H1 (cell line): ENCODE measurements around the gene EIF4E1B. TPM values are rescaled to one million over a fixed set of nuclear protein-coding genes. Genes with fewer than 3 reads are reported as not detected.

Experiments used
- CTCF ChIA-PET: fragments of 300-600 bp; sonication (Branson Sonifier 250); formaldehyde crosslinking; loops from one replicate; lab custom pipeline; 2021; ENCODE audit not compliant: partially characterized antibody; lab: Charles Lee
- POLR2A ChIA-PET: fragments of 300-600 bp; sonication (Branson Sonifier 250); formaldehyde crosslinking; loops from one replicate; lab custom pipeline; 2021; ENCODE audit warnings: inconsistent platforms; ENCODE audit not compliant: partially characterized antibody; lab: Charles Lee
- DNase-seq, 2 experiments: peaks; one replicate each; pipeline versions ENCODE4 v3.0.0 to v3.0.0-alpha.2; 2010 to 2022; ENCODE audit warnings: low spot score in 2 of 2, low read depth in 1 of 2, mixed read lengths in 1 of 2
- FAIRE-seq: peaks from 2 replicates; lab custom pipeline; 2011; peaks lifted over from hg19 to GRCh38; lab: Jason Lieb, UNC
- H2AFZ ChIP-seq: 2 replicates; pipeline ENCODE4 v1.8.1; 2012; ENCODE audit warnings: low read length, inconsistent platforms
- H2AK5ac ChIP-seq: 2 replicates; pipeline ENCODE4 v1.6.1; 2013; ENCODE audit warnings: low read depth, low read length
- H2BK120ac ChIP-seq: replicated peaks from 2 replicates; pipeline ENCODE3; 2013; ENCODE audit warnings: low read depth, low read length, inconsistent platforms
- H2BK12ac ChIP-seq: 2 replicates; pipeline ENCODE4 v1.6.1; 2013; ENCODE audit warnings: low read depth, low read length
- H2BK15ac ChIP-seq: 2 replicates; pipeline ENCODE4 v1.6.1; 2013; ENCODE audit warnings: low read length
- H2BK20ac ChIP-seq: 2 replicates; pipeline ENCODE4 v1.6.1; 2013; ENCODE audit warnings: low read length
- H2BK5ac ChIP-seq: 2 replicates; pipeline ENCODE4 v1.6.1; 2013; ENCODE audit warnings: low read depth, low read length
- H3K14ac ChIP-seq: 2 replicates; pipeline ENCODE4 v1.6.1; 2013; ENCODE audit warnings: inconsistent platforms; ENCODE audit not compliant: insufficient read length
- H3K18ac ChIP-seq: 2 replicates; pipeline ENCODE4 v1.6.1; 2013; ENCODE audit warnings: low read length; ENCODE audit errors: extremely low read depth
- H3K23ac ChIP-seq: 2 replicates; pipeline ENCODE4 v1.6.1; 2013; ENCODE audit warnings: inconsistent platforms; ENCODE audit not compliant: insufficient read length
- H3K23me2 ChIP-seq: 2 replicates; pipeline ENCODE4 v1.6.1; 2013; ENCODE audit warnings: low read depth, low read length
- H3K27ac ChIP-seq: 2 replicates; pipeline ENCODE4 v1.6.1; 2011; ENCODE audit warnings: low read depth, low read length, inconsistent platforms
- H3K27me3 ChIP-seq, 4 experiments: replicated peaks in 1 of 4; 1 replicate in 1 of 4; 2 replicates in 3 of 4; pipeline versions ENCODE4 v1.6.1 to v1.8.1; 2011 to 2013; ENCODE audit warnings: low read length in 3 of 4, mild to moderate bottlenecking in 3 of 4, inconsistent platforms in 2 of 4, mixed read lengths in 2 of 4, moderate library complexity in 1 of 4; ENCODE audit not compliant: control insufficient read depth in 3 of 4, insufficient read depth in 3 of 4; ENCODE audit errors: extremely low read depth in 1 of 4
- H3K36me3 ChIP-seq, 4 experiments: 2 replicates each; pipeline versions ENCODE4 v1.6.1 to v1.8.1; 2011 to 2013; ENCODE audit warnings: mild to moderate bottlenecking in 4 of 4, low read length in 3 of 4, moderate library complexity in 2 of 4, control low read depth in 1 of 4, inconsistent platforms in 1 of 4; ENCODE audit not compliant: insufficient read depth in 4 of 4, control insufficient read depth in 2 of 4
- H3K4ac ChIP-seq: replicated peaks from 2 replicates; pipeline ENCODE3; 2013; ENCODE audit warnings: low read length, low read depth, mixed read lengths, inconsistent platforms; ENCODE audit not compliant: insufficient read length
- H3K4me1 ChIP-seq, 4 experiments: replicated peaks in 1 of 4; 1 replicate in 1 of 4; 2 replicates in 3 of 4; pipeline versions ENCODE4 v1.6.1 to v1.8.1; 2011 to 2013; ENCODE audit warnings: low read length in 3 of 4, inconsistent platforms in 2 of 4, mixed read lengths in 1 of 4; ENCODE audit not compliant: insufficient read depth in 4 of 4, control insufficient read depth in 3 of 4
- H3K4me2 ChIP-seq, 2 experiments: 2 replicates each; pipeline versions ENCODE4 v1.6.1 to v1.8.1; 2011 to 2013; ENCODE audit warnings: low read depth in 2 of 2, low read length in 2 of 2, control low read depth in 1 of 2, inconsistent platforms in 1 of 2, mild to moderate bottlenecking in 1 of 2; ENCODE audit not compliant: insufficient read depth in 1 of 2
- H3K4me3 ChIP-seq, 4 experiments: fragments of 200-600, 300-600 bp in 1 of 4; sonication (generic), shearing (Covaris generic), sonication (Bioruptor Twin) in 1 of 4; 2 replicates each; pipeline versions ENCODE4 v1.5.1 to v1.8.1; 2011 to 2016; ENCODE audit warnings: low read length in 4 of 4, low read depth in 3 of 4, control low read depth in 2 of 4, inconsistent platforms in 2 of 4, mild to moderate bottlenecking in 2 of 4, mixed read lengths in 1 of 4, moderate library complexity in 1 of 4; ENCODE audit not compliant: insufficient read depth in 2 of 4; ENCODE audit errors: extremely low read depth in 1 of 4
- H3K56ac ChIP-seq: replicated peaks from 2 replicates; pipeline ENCODE3; 2013; ENCODE audit warnings: low read depth, mild to moderate bottlenecking, mixed read lengths, low read length, inconsistent platforms; ENCODE audit not compliant: insufficient read length
- H3K79me1 ChIP-seq: 2 replicates; pipeline ENCODE4 v1.6.1; 2013; ENCODE audit warnings: low read depth, low read length, control low read depth
- H3K79me2 ChIP-seq, 2 experiments: 2 replicates each; pipeline versions ENCODE4 v1.6.1 to v1.8.1; 2012 to 2013; ENCODE audit warnings: low read length in 2 of 2, mild to moderate bottlenecking in 2 of 2, inconsistent platforms in 1 of 2; ENCODE audit not compliant: insufficient read depth in 2 of 2, control insufficient read depth in 1 of 2
- H3K9ac ChIP-seq, 4 experiments: replicated peaks in 1 of 4; 1 replicate in 1 of 4; 2 replicates in 3 of 4; pipeline versions ENCODE4 v1.6.1 to v1.8.1; 2011 to 2013; ENCODE audit warnings: low read depth in 3 of 4, low read length in 3 of 4, control low read depth in 2 of 4, mild to moderate bottlenecking in 2 of 4, moderate library complexity in 2 of 4, inconsistent platforms in 1 of 4; ENCODE audit errors: extremely low read depth in 1 of 4
- H3K9me3 ChIP-seq, 2 experiments: 2 replicates each; pipeline versions ENCODE4 v1.6.1 to v1.8.1; 2012 to 2013; ENCODE audit warnings: mild to moderate bottlenecking in 2 of 2, moderate library complexity in 2 of 2, control low read depth in 1 of 2, inconsistent platforms in 1 of 2, low read depth in 1 of 2, low read length in 1 of 2, mixed read lengths in 1 of 2; ENCODE audit not compliant: insufficient read depth in 2 of 2
- H4K20me1 ChIP-seq, 2 experiments: replicated peaks in 1 of 2; 2 replicates each; pipeline versions ENCODE3 to v1.8.1; 2011 to 2013; ENCODE audit warnings: inconsistent platforms in 2 of 2, low read length in 2 of 2, mild to moderate bottlenecking in 1 of 2; ENCODE audit not compliant: insufficient read depth in 2 of 2, control insufficient read depth in 1 of 2
- H4K5ac ChIP-seq: 2 replicates; pipeline ENCODE4 v1.6.1; 2013; ENCODE audit warnings: low read length, low read depth, mixed read lengths, inconsistent platforms; ENCODE audit not compliant: insufficient read length
- H4K8ac ChIP-seq: 2 replicates; pipeline ENCODE4 v1.8.0; 2013; ENCODE audit warnings: mild to moderate bottlenecking, moderate library complexity, low read length, inconsistent platforms; ENCODE audit not compliant: insufficient read depth; ENCODE audit errors: extremely low read depth
- H4K91ac ChIP-seq: replicated peaks from 2 replicates; pipeline ENCODE3; 2013; ENCODE audit warnings: low read length, mixed read lengths, inconsistent platforms; ENCODE audit not compliant: insufficient read length
- CTBP2 ChIP-seq: IDR thresholded peaks from 2 replicates; pipeline ENCODE4 v1.7.0; 2011; ENCODE audit warnings: borderline replicate concordance, mild to moderate bottlenecking, moderate library complexity, mixed read lengths, low read length; ENCODE audit not compliant: insufficient read depth, insufficient read length
- WGBS, 2 experiments: shearing (Covaris generic) in 1 of 2; methylation state at CpG; one replicate each; pipeline versions ENCODE4 v1.1.6 to v1.1.7; 2013 to 2015; ENCODE audit warnings: low lambda C conversion rate in 2 of 2, mixed read lengths in 2 of 2, inconsistent platforms in 1 of 2, low coverage in 1 of 2, missing lambda C conversion rate in 1 of 2; ENCODE audit not compliant: insufficient replicate concordance in 2 of 2, insufficient coverage in 1 of 2, insufficient read length in 1 of 2; ENCODE audit errors: extremely low coverage in 1 of 2, missing lambda C conversion rate in 1 of 2; 5-methylcytosine and 5-hydroxymethylcytosine counted together
- polyA plus RNA-seq, 7 experiments: library from polyadenylated mRNA; depleted of rRNA in 3 of 7; stranded (reverse) in 5 of 7; unstranded in 2 of 7; fragments of >200 nt in 5 of 7; fragments of 200-250 nt in 2 of 7; gene quantifications; 1 replicate in 5 of 7; 2 replicates in 1 of 7; 4 replicates in 1 of 7; pipeline versions ENCODE4 v1.2.1 to v1.2.3, GENCODE V29; 2011 to 2013; ENCODE audit warnings: missing spikeins in 2 of 7, mixed read lengths in 2 of 7
- total RNA-seq: library from RNA; stranded (reverse); fragmentation: NEBNext Ultra II Directional; extraction: Animal tissue kit (Norgen Biotek cat#: 25700); gene quantifications from 2 replicates; pipeline ENCODE4 v1.2.1, GENCODE V29; 2021
- TF ChIP-seq, protein P1 (sequence below): IDR thresholded peaks from 2 replicates; pipeline ENCODE4 v1.6.1; 2012; ENCODE audit warnings: inconsistent platforms

Gene EIF4E1B
- total and polyA plus RNA-seq, 2 of the 8 experiments (the other 6 are each of a cell fraction or from before 2014, with no cell fraction given), result 0.97 to 1.3 TPM

DNA sequence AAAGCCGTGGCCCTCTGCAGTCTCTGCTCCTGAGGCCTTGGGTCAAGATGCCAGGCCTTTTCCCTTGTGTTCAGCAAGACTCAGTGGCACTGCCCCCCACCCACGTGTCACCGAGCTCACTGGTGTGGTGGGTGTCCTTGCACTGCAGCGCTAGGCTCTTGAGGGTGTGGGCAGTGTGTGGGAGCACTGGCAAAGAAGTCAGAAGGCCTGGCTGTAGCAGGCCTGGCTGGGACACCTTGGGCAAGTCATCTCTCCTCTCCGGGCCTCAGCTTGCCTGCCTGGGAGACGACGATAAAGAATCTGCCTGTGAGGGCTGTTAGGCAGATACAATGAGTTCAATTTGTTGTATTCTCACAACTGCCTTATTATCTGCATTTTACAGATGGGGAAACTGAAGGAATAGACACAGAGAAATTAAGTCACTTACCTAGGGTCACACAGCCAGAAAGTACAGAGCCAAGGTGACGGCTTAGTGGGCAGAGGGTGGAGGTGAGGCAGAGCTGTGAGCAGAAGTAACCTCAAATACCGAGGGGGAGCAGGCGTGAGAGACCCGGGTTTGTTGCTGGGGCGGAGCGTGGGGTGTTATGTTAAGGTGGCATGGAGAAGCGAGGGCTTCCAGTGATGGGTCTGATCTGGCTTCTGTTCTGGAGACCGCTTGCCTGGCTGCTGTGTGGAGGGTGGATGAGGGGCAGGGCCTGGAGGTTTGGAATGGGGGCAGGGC, 18.2 kb downstream of the EIF4E1B start:
- H3K23me2 ChIP-seq, result peaks cover 7% of the 10 kb centered on the region; the same call in 1 of the 2 replicates

More for the DNA sequence above, 18.2 kb downstream of the EIF4E1B start:
- H3K4me1 ChIP-seq, result peaks cover 0 to 36% (median 21%) of the 10 kb centered on the region in 4 experiments; a peak in 6 of 7 replicates
- ChIA-PET POLR2A (interaction anchor here (0.6 to 2.5 kb wide), 7 partner anchors 9 to 185 kb away, joined by 3 to 15 read pairs (median 4); partner anchors contain the start of genes EIF4E1B, RNF44 and SNCB), CTCF (interaction anchor here (1.3 to 2.6 kb wide), 5 partner anchors 9 to 931 kb away, joined by 3 to 12 read pairs (median 5); no protein-coding TSS in a partner anchor)
- peaks cover 16% of the 10 kb centered on the region for H3K79me1 ChIP-seq
- H3K27ac ChIP-seq, result no peak overlapping the region
- H3K56ac ChIP-seq, result no peak overlapping the region
- TF ChIP-seq, protein P1, sequence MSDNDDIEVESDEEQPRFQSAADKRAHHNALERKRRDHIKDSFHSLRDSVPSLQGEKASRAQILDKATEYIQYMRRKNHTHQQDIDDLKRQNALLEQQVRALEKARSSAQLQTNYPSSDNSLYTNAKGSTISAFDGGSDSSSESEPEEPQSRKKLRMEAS, result 0 out of 2 replicates have a peak, but pooled peaks have one; percentile 8
- TF ChIP-seq CTBP2, result no peak
- WGBS, 2 experiments, result 87% methylated on average over 15 of the region's 15 CpGs; no CpG with 5 or more reads in 1 of the 2 experiments
- no peak overlapping the region for H2BK120ac ChIP-seq
- no peak overlapping the region; the same call in 1 of the 2 replicates for H2BK5ac ChIP-seq
- no peak overlapping the region for H4K8ac ChIP-seq
- H3K79me2 ChIP-seq, result peaks cover 0 to 22% of the 10 kb centered on the region in 2 experiments; a peak in 1 of 4 replicates
- no peak overlapping the region for H2AFZ ChIP-seq
- peak overlapping the region; percentile 59 for H4K91ac ChIP-seq
- peak overlapping the region; percentile 77; the same call in 1 of the 2 replicates for H2AK5ac ChIP-seq
- no peak overlapping the region for H3K23ac ChIP-seq
- peak overlapping the region; percentile 84 for H3K4ac ChIP-seq
- no peak overlapping the region; the same call in 1 of the 2 replicates for H3K18ac ChIP-seq
- H2BK15ac ChIP-seq, result 0 out of 2 replicates have a peak overlapping the region, but pooled peaks have one; percentile 72
- H3K9me3 ChIP-seq, result no peaks in the 10 kb centered on the region
- peak overlapping the region in 1 of 4 experiments; percentile 42; a peak in 2 of 7 replicates for H3K9ac ChIP-seq
- no peak overlapping the region for H4K5ac ChIP-seq
- H3K36me3 ChIP-seq, result peaks cover 0 to 5% (median 2%) of the 10 kb centered on the region in 4 experiments; a peak in 3 of 8 replicates
- H2BK12ac ChIP-seq, result 0 out of 2 replicates have a peak overlapping the region, but pooled peaks have one; percentile 75
- DNase-seq, result no peak
- FAIRE-seq, result no peak
- H4K20me1 ChIP-seq, result peaks cover 3 to 10% of the 10 kb centered on the region in 2 experiments
- H3K14ac ChIP-seq, result no peak overlapping the region
- peak overlapping the region; percentile 69 to 93 for H3K4me2 ChIP-seq
- H3K27me3 ChIP-seq, result no peaks in the 10 kb centered on the region; a peak in 1 of 7 replicates
- H3K4me3 ChIP-seq, result peak overlapping the region in 3 of 4 experiments; percentile 73 to 95 (median 77); a peak in 6 of 8 replicates
- H2BK20ac ChIP-seq, result no peak overlapping the region
